Measurements from ENCODE around the gene R3HDM4.
"Not testable (repeated sequence)": the region's sequence is repeated elsewhere in the genome, so short reads cannot be mapped to it uniquely, and the experiment has no call there.

The R3HDM4 gene

DNA sequence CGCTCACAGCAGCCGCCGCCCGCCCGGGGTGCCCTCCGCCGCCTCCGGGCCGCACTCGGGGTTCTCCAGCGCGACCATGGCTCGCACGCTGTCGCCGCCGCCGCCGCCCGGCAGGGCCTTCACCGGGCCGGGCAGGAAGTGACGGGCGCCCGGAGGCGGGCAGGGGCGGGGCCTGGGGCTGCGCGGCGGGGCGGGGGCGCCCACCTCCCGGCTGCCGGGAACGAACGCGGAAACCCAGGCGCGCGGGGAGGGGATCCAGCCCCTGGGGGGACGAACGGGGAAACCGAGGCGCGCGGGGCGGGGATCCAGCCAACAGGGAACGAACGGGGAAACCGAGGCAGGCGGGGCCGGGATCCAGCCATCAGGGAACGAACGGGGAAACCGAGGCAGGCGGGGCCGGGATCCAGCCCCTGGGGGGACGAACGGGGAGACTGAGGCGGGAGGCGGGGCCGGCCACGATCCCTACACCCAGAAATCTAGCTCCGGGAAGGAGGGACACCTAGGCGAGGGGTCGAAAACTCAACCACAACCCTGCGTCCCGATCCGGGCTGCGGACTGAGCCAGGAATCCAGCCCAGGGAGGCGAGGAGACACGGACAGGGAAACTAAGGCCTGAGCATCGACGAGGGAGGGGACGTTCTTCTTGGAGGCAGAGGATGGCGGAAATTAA, at the start of gene R3HDM4:
R3HDM4 (minus strand) TSS at position 140 of the 669 bp plus-strand sequence; CDS start at position 78, 62 bp downstream.
- peak; percentile 77 for DNase-seq (ENCODE audit: low spot score)

DNA sequence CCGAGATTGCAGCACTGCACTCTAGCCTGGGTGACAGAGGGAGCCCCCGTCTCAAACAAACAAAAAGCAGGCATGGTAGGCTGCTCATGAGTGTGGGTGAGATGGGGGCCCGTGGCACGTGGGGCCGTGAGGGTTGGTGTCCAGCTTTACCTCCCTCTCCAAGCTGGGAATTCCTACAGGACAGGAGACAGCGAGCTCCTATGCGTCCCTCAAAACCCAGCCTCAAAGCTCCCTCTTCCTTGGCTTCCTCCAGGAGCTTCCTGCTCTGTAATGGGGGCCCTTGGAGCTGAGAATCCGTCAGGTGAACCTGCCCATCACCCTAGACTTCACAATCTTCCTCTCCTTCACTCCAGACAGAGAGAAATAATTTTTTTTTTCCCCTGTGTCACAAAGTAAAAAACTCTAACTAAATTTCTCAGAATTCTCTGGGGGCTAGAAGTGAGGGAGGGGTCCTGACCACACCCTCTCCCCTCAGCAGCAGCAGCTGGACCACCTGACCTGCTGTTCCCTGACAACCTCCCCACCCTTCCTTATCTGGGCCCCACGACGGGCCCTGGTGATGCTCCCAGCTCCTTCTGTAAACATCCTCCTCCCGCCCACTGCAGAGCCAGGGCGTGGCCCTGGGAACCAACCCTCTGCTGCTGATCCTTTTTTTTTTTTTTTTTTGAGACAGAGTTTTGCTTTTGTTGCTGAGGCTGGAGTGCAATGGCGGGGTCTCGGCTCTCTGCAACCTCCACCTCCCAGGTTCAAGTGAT, 49.0 kb upstream of the R3HDM4 start:
- no peak for DNase-seq (ENCODE audit: low spot score)

DNA sequence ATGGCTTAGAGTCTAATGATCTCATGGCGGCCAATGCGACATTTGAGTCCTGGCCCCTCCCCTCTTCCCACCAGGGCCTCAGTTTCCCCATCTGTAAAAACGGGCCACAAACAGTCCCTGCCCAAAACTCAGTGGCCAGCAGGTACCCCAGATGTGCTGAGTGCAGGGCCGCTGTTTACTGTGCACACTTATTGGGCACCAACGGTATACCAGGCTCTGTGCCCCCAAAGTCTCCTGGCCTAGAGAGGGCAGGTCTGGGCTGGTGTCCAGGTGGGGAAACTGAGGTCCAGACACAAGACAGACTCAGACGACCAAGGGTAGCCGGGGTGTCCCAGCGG, 47.6 kb upstream of the R3HDM4 start:
- no peak for DNase-seq (ENCODE audit: low spot score)

DNA sequence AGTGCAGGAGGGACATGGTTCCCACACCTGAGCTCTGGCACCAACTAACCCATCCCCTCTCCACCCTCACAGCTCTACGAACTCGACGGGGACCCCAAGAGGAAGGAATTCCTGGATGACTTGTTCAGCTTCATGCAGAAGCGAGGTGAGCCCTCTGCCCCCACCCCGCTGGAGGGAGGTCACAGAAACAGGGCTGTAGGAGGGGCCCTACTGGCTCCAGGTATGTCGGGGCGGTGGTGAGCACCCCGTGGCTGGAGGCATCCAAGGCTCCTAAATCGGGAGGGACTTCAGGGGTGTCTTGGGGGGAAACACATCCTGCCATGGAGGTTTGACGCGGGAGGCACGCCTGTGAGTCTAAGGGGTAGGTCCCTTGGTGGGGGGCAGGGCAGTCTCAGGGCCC, 47.0 kb upstream of the R3HDM4 start:
- DNase-seq (ENCODE audit: low spot score), result no peak

DNA sequence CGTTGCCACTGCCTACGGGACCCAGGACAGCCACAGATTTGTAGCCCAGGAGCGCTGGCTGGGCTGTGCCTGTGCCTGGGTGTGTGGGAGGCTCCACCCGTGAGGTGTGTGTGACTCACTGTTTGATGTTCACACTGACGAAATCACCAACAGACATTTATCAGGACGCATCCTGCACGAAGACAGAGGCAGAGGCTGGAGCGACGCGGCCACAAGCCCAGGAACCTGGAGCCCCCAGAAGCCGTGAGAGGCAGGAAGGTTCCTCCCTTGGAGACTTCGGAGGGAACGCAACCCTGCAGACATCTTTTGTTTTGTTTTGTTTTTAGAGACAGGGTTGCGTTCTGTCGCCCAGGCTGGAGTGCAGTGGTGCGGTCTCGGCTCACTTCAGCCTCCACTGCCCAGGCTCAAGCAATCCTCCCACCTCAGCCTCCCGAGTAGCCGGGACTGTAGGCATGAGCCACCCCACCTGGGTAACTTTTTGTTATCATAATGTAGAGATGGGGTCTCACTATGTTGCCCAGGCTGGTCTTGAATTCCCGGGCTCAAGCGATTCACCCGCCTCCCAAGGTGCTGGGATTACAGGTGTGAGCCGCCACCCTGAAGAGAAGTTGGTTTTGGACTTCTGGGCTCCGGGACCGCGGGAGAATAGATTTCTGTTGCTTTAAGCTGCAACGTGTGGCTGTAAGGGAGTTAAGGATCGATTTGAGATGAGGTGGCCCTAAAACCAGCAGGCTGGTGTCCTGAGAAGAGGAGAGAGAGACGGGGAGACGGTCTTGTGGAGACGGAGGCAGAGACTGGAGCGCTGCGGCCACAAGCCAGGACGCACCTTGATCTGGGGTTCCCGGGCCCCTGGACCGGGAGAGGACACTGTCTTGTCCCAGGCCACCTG, 46.2 kb upstream of the R3HDM4 start:
- no peak for DNase-seq (ENCODE audit: low spot score)

DNA sequence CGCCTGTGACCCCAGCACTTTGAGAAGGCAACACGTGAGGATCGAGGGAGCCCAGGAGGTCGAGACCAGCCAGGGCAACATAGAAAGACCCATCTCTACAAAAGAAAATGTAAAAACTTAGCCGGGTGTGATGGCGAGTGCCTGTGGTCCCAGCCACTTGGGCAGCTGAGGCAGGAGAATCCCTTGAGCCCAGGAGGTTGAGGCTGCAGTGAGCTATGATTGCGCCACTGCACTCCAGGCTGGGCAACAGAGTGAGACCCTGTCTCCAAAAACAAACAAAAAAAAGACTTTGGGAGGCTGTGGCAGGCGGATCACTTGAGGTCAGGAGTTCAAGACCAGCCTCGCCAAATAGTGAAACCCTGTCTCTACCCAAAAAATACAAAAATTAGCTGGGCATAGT, 44.6 kb upstream of the R3HDM4 start:
- DNase-seq (ENCODE audit: low spot score), result not testable (repeated sequence)

DNA sequence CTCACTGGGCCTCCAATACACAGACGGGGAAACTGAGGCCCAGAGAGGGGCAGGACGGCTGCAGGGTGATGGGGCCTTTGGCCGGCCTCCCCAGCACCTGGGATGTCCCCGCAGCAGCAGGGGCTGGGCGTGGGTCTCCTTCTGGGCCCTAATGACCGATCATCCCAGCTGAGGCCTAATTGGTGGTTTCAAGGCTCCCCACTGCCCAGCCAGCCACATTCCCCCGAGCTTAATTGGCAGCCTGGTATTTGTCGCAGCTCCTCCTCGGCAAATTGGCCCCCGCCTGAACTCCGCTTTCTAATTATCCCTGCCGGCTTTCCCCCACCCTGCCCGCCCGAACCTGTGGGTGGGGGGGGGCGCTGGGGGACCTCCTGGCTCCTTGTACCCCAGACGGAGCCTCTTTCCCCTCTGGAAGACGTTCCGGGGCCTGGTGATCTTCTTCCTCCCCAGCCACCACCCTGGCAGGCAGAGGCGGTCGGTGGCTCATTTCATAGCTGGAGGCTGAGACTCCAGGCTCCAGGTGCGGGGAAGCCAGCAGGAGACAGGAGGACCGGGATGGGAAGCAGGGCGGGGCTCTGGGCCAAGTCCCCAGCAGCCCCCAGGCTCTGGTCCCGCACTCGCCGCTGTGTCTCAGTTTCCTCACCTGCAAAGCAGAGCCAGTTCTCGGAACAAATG, 43.9 kb upstream of the R3HDM4 start:
- no peak for DNase-seq (ENCODE audit: low spot score)

DNA sequence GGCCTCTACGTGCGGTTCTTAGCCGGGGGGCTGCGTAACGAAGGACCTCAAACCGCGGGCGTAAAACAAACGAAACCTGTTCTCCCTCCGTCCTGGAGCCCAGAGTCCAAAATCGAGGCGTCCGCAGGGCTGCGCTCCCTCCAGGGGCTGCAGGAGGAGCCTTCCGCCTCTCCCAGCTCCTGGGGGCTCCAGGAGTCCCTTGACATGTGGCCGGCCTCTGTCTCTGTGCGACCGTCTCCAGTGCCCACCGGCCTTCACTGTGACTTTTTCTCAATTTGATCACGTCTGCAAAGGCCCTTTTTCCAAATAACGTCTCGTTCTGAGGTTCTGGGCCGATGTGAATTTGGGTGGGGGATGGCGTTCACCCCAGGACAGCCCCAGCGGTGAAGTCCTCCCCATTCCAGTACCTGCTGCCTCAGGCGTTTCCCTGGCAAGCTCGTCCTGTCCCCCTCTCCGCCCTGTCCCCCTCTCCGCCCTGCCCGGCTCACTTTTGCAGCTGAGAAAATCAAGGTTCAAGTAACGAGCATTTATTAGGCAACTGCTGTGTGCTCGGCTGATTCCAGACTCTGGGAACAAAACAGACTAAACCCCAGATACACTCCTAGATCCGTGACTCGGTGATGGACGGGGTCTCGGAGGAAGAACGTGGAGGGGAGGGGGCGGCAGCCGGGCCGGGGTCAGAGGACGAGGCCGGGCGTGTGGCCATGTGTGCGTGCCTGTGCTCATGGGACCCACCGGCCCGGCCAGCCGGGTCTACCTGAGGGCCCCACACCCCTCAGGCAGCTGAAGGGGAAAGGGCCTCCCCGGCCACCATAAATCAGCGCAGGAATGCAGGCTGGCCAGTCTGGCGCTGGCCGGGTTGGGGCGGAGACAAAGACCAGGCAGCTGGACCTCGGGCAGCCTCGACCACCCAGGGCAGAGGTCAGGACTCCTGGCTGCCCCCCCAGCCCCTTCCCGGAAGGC, 43.1 kb upstream of the R3HDM4 start:
- DNase-seq (ENCODE audit: low spot score), result no peak

DNA sequence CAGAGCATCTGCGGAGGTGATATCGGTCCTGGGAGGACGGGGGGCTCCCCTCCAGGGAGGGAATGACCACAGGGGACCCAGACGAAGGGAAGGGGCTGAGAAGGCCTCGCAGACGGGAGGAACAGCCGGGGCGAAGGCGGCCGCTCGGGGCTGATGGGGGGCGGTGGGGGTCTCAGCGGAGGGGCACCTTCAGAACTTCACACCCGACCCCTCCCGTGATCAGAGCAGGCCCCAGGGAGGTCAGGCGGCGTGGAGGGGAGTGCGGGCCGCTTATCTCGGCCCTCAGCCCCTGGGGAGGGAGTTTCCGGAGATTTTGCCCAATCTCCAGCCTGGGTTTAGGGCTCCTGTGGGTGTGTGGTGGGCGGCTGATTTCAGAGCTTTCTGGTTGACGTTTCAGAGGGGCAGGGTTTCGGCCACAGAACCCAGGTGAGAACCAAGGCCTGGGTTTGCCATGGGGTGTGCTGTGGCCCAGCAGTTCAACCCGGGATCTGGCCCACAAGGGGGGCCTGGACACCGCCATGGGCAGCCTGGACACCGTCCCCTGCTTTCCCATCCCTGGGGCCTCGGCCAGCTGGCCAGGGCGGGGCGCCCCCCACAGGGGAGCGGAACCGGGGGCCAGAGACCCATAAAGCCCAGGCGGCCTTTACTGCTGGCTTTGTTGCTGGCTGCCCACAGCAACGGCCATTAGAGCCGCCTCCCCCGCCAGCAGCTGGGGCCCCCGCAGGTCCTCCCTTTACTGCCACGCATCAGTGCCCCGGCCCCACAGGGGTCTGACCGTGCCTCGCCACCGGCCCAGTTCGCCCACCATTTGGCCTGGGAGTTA, 41.9 kb upstream of the R3HDM4 start:
- DNase-seq (ENCODE audit: low spot score), result no peak

DNA sequence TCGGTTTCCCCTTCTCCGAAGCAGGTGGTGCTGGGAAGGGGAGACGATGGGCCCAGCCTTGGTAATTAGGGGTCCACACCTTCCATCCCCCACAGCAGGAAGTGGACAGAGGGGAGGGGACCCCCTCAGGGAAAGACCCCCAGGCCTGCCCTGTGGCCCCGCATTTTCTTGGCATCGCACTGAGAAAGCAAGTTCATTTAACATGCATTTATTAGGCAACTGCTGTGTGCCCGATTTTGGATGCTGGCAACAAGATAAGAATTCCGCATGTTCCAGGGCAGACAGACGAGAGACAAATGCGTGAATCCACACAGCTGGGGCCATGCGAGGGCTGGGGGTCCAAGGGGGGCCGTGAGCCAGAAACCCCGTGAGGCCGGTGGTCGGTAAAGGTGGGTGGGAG, 41.3 kb upstream of the R3HDM4 start:
- DNase-seq (ENCODE audit: low spot score), result no peak

DNA sequence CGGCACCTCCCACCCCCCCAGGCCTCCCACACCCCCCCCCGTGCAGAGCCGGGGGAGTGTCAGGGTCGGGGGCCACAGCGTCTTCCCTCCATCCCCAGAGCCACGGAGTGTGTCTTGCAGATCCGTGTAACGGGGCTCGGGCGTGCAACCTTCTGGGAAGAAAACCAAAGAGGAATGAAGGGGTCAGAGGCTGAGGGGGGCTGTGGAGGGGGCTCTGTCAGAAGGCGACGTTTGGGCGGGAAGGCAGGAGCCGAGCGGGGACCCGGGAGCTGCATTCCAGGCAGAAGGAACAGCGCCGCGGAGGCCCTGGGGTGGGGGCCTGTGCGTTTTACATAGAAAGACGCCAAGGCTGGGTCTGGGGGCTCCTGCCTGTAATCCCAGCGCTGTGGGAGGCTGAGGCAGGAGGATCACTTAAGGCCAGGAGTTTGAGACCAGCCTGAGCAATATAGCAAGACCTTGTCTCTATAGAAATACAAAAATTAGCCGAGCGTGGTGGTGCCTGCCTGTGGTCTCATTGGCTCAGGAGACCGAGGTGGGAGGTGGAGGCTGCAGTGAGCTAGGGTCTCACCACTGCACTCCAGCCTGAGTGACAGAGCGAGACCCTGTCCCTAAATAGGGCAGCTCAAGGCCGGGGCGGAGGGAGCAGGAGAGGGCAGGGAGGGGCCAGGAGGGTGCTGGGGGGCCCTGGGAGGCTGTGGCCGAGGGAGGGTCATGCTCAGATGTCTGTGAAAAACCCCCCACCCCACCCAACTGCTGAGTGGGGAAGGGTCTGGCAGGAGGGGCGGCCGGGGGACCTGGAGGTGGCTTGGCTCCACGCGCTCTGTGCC, 40.6 kb upstream of the R3HDM4 start:
- DNase-seq (ENCODE audit: low spot score), result no peak

DNA sequence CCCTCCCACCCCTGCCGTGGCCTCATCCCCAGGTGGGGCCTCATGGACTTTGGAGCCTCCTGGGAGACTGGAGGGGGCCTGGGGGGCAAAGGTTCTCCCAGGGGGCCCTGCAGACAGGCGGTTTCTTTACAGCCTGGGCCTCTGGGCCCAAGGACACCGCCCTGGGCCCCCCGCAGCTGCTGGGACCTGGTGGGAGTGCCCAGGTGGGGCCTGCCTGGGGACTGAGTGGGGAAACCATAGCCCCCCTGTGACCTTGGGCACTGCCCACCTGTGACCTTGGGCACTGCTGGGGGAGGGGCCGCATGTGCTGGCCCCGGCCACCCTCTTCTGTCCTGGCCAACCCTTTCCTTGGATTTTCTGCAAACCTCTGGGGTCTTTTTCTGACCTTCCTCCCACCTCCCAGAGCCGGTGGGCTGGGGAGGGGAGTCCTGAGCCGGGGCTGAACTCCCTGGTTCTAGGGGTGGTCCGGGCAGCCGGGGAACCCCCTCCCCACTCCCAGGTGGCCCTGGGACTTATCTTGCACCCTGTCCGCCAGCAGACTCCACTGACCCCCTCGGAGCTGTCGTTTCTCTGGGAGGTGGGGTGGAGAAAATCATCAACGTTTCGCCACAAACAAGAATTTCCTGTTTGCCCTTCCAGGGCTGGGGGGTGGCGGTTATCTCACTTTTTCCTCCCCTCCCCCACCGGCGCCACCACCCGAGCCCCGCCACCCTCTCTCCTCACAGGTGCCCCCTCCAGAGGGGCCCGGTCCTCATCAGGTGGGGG, 39.8 kb upstream of the R3HDM4 start:
- DNase-seq (ENCODE audit: low spot score), result no peak

DNA sequence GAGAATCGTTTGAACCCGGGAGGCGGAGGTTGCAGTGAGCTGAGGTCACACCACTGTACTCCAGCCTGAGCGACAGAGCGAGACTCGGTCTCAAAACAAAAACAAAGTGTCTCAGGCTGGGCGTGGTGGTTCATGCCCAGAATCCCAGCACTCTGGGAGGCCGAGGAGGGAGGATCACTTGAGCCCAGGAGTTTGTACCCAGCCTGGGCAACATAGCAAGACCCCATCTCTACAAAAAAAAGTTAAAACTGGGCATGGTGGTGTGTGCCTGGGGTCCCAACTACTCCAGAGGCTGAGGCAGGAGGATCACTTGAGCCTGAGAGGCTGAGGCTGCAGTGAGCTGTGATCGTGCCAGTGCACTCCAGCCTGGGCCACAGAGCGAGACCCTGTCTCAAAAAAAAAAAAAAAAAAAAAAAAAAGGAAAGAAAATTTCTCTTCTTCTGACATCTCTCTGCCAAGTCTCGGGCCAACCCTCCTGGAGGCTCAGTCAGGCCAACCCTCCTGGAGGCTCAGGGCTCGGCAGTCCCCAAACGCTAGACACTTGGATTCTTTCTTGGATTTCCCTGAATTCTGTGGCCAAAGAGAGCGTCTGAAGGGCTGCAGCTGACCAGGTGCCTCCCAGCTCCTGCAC, 39.1 kb upstream of the R3HDM4 start:
- DNase-seq (ENCODE audit: low spot score), result no peak

DNA sequence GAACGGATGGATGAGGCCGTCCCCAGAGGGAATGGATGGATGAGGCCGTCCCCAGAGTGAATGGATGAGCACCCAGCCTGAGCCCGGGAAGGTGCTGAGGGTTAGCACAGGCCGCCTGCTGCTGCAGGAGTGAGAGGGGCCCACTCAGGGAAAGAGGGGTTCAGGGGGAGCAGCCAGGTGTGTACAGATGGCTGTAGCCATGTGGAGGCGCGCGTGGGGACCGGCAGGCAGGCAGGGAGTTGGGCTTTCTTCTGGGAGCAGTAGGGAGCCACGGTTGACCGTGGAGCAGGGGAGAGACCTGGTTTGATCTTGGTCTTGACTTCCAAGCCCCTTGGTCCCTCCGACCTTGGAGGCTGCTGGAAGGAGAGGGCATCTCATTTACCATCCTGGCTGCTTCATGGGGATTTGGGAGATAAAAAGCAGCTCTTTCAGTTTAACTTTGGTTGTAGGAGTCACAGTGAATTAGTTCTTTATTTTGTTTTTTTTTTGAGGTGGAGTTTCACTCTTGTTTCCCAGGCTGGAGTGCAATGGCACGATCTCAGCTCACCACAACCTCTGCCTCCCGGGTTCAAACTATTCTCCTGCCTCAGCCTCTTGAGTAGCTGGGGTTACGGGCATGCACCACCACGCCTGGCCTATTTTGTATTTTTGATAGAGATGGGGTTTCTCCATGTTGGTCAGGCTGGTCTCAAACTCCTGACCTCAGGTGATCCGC, 37.5 kb upstream of the R3HDM4 start:
- DNase-seq (ENCODE audit: low spot score), result no peak

DNA sequence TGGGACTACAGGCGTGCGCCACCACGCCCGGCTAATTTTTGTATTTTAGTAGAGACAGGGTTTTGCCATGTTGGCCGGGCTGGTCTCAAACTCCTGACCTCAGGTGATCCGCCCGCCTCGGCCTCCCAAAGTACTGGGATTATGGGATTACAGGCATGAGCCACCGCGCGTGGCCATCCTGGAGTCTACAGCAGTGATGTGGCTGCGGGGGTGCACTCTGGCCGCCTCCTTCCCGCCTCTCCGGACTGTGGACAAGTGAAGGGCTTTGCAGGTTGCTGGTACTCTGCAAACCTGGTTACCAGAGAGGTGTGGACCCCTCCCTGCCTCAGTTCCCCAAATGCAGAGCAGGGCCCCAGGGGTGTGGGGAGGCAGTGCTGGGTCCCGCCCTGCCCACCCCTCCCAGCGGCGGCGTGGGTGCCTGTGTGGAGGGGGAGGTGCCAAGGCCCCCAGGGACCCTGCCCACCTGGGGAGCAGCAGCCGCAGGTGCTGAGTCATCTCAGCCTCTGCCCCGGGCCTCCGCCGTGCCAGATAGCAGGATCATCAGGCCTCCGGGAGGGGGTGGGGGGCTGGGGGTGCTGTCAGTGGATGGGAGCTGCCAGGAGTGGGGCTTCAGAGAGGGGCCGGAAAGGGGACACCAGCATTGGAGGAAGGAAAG, 36.0 kb upstream of the R3HDM4 start:
- no peak for DNase-seq (ENCODE audit: low spot score)

DNA sequence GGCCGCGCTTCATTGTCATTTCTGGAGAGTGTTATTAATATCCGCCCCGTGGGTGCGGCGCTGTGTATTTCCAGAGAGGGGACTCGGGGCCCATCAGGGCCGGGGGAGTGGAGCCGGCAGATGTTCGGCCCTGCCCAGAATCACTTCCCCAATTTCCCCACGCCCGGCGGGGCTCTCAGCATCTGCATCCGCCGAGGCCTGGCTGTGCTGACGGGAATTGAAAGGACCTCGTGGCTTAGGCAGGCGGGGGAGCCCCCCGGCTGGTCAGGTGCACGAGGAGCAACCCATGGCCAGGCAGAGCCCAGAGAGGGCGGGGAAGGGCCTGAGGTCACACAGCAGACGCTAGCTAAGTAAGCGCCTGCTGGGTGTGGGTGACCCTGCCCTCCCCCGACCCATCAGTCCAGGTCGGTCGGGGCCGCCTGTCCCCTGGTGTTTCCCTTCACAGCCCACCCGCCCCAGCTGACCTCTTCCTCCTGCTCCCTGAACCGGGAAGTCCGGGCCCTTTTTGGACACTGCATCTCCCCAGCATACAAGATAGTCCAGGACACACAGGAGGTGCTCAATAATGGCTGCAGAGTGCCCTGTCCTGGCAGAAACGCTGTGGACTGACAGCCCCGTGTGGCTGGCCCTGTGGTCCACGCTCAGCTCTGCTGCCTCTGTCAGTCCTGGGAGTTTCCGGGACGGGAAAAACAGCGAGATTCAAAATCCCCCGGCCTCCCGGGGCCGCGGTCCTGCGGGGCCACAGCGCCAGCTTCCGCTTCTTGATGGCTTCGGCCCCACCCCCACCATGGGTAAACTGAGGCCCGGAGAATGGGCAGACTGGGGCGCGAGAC, 34.9 kb upstream of the R3HDM4 start:
- DNase-seq (ENCODE audit: low spot score), result no peak
